ENCODE data around the gene PDGFD.

The PDGFD gene

DNA sequence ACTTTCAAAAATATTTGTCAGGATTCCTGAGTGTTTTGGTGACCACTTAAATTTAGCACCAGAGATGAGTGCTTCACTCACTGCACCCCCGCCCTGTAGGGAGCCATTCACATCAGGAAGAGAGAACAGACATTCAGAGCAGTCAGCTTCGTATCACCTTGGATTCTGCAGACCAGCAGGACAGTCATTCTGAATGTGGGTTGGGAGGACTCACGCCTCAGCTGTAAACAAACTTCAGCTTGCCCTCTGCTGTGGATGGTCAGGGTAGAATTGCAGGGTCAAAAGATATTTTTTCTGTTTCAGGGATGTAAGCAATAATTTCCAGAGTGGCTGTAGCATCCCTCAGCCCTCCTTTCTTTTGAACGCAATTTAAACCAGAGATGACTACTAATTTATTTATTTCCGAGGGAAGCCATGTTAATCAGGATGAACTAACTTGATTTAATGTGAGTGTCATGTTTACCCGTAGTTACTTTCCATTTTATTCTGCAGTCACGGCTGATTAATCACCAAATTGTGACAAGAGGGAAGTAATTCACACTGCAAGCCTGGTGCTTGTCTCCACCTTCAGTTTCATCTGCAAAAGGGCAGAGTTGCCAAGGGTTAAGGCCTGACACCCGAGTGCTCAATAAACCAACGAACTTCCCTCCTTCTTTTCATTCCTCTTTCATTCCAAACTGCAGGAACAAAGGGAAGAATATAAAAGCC, 301.7 kb downstream of the PDGFD start:
- TF ChIP-seq, protein P1, sequence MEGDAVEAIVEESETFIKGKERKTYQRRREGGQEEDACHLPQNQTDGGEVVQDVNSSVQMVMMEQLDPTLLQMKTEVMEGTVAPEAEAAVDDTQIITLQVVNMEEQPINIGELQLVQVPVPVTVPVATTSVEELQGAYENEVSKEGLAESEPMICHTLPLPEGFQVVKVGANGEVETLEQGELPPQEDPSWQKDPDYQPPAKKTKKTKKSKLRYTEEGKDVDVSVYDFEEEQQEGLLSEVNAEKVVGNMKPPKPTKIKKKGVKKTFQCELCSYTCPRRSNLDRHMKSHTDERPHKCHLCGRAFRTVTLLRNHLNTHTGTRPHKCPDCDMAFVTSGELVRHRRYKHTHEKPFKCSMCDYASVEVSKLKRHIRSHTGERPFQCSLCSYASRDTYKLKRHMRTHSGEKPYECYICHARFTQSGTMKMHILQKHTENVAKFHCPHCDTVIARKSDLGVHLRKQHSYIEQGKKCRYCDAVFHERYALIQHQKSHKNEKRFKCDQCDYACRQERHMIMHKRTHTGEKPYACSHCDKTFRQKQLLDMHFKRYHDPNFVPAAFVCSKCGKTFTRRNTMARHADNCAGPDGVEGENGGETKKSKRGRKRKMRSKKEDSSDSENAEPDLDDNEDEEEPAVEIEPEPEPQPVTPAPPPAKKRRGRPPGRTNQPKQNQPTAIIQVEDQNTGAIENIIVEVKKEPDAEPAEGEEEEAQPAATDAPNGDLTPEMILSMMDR (IDR thresholded peaks at IDR 0.05; ENCODE audit: insufficient read depth, low read depth, low read length, missing control alignments) = no peak
- no peak for DNase-seq (ENCODE audit: low read depth)

More for the DNA sequence above, 301.7 kb downstream of the PDGFD start:
- no peak overlapping the region for H3K4me3 ChIP-seq (ENCODE audit: low read length)

Measured in epithelial cell of esophagus (primary cell).